Measurements from ENCODE around the gene LRRC59. TPM values are rescaled to one million over a fixed set of nuclear protein-coding genes. Genes with fewer than 3 reads are reported as not detected.

Gene LRRC59
- total RNA-seq, 2 donors from 2014 or later: 37.1 to 101 TPM

- ATAC-seq (replicated peaks): no peak
- Mint-ChIP-seq H3K27ac (no peak overlapping the region), H3K36me3 (ENCODE audit: low read depth) (peaks cover 90% of the 10 kb centered on the region), H3K9me3 (no peaks in the 10 kb centered on the region), H3K27me3 (no peaks in the 10 kb centered on the region), H3K4me3 (no peak overlapping the region), H3K4me1 (no peaks in the 10 kb centered on the region)
Measured at GRCh38 chr17:50381920-50382319, 15.4 kb downstream of the LRRC59 start.

- Mint-ChIP-seq H3K27ac (no peak overlapping the region), H3K9me3 (no peaks in the 10 kb centered on the region), H3K4me3 (no peak overlapping the region), H3K27me3 (no peaks in the 10 kb centered on the region), H3K36me3 (ENCODE audit: low read depth) (peaks cover 84% of the 10 kb centered on the region), H3K4me1 (no peaks in the 10 kb centered on the region)
- no peak for ATAC-seq (replicated peaks)
Measured at GRCh38 chr17:50381260-50381815, 16.0 kb downstream of the LRRC59 start.

- Mint-ChIP-seq H3K4me3 (no peak overlapping the region), H3K4me1 (no peaks in the 10 kb centered on the region), H3K27me3 (no peaks in the 10 kb centered on the region), H3K9me3 (no peaks in the 10 kb centered on the region), H3K36me3 (ENCODE audit: low read depth) (peaks cover 77% of the 10 kb centered on the region), H3K27ac (no peak overlapping the region)
- no peak for ATAC-seq (replicated peaks)
Measured at GRCh38 chr17:50380369-50381259, 16.7 kb downstream of the LRRC59 start.

GRCh38 chr17:50379351-50380132, 17.8 kb downstream of the LRRC59 start:
- peaks cover 66% of the 10 kb centered on the region for H3K36me3 Mint-ChIP-seq (ENCODE audit: low read depth)
- no peak for ATAC-seq (replicated peaks)
- no peak overlapping the region for H3K27ac Mint-ChIP-seq
- no peaks in the 10 kb centered on the region for H3K9me3 Mint-ChIP-seq
- no peak overlapping the region for H3K4me3 Mint-ChIP-seq
- no peaks in the 10 kb centered on the region for H3K4me1 Mint-ChIP-seq
- H3K27me3 Mint-ChIP-seq: no peaks in the 10 kb centered on the region

- H3K4me1 Mint-ChIP-seq: peaks cover 21% of the 10 kb centered on the region
- no peak for ATAC-seq (replicated peaks)
- no peak overlapping the region for H3K27ac Mint-ChIP-seq
- H3K36me3 Mint-ChIP-seq (ENCODE audit: low read depth): peaks cover 54% of the 10 kb centered on the region
- no peaks in the 10 kb centered on the region for H3K27me3 Mint-ChIP-seq
- H3K4me3 Mint-ChIP-seq: no peak overlapping the region
- H3K9me3 Mint-ChIP-seq: no peaks in the 10 kb centered on the region
Measured at GRCh38 chr17:50375858-50376538, 21.3 kb downstream of the LRRC59 start.

- ATAC-seq (replicated peaks): no peak
- H3K27ac Mint-ChIP-seq: peak overlapping the region; percentile 99
- peaks cover 51% of the 10 kb centered on the region for H3K36me3 Mint-ChIP-seq (ENCODE audit: low read depth)
- peak overlapping the region; percentile 99 for H3K4me3 Mint-ChIP-seq
- no peaks in the 10 kb centered on the region for H3K27me3 Mint-ChIP-seq
- H3K9me3 Mint-ChIP-seq: no peaks in the 10 kb centered on the region
- peaks cover 21% of the 10 kb centered on the region for H3K4me1 Mint-ChIP-seq
Measured at GRCh38 chr17:50373705-50374104, 23.6 kb downstream of the LRRC59 start.

GRCh38 chr17:50372758-50373556, 24.4 kb downstream of the LRRC59 start, which contains the start of the genes EME1 and MRPL27:
EME1 (plus strand) TSS chr17:50373229; CDS start chr17:50375209, 1,980 bp downstream.
MRPL27 (minus strand) TSS chr17:50373184; CDS start chr17:50373170, 14 bp downstream.
- peak within 1 kb of the TSS; percentile 99 for H3K27ac Mint-ChIP-seq
- no peaks in the 10 kb centered on the region for H3K9me3 Mint-ChIP-seq
- peaks cover 21% of the 10 kb centered on the region for H3K4me1 Mint-ChIP-seq
- peaks cover 51% of the 10 kb centered on the region for H3K36me3 Mint-ChIP-seq (ENCODE audit: low read depth)
- peak within 1 kb of the TSS; percentile 99 for H3K4me3 Mint-ChIP-seq
- peak; percentile 97 for ATAC-seq (replicated peaks)
- H3K27me3 Mint-ChIP-seq: no peaks in the 10 kb centered on the region

GRCh38 chr17:50372222-50372757, 25.0 kb downstream of the LRRC59 start:
- ATAC-seq (replicated peaks): no peak
- H3K4me3 Mint-ChIP-seq: peak overlapping the region; percentile 99
- no peaks in the 10 kb centered on the region for H3K9me3 Mint-ChIP-seq
- H3K36me3 Mint-ChIP-seq (ENCODE audit: low read depth): peaks cover 58% of the 10 kb centered on the region
- peak overlapping the region; percentile 99 for H3K27ac Mint-ChIP-seq
- H3K27me3 Mint-ChIP-seq: no peaks in the 10 kb centered on the region
- H3K4me1 Mint-ChIP-seq: peaks cover 21% of the 10 kb centered on the region

GRCh38 chr17:50371526-50371925, 25.8 kb downstream of the LRRC59 start:
- H3K9me3 Mint-ChIP-seq: no peaks in the 10 kb centered on the region
- ATAC-seq (replicated peaks): no peak
- no peaks in the 10 kb centered on the region for H3K27me3 Mint-ChIP-seq
- H3K4me1 Mint-ChIP-seq: peaks cover 21% of the 10 kb centered on the region
- H3K36me3 Mint-ChIP-seq (ENCODE audit: low read depth): peaks cover 65% of the 10 kb centered on the region
- peak overlapping the region; percentile 99 for H3K27ac Mint-ChIP-seq
- peak overlapping the region; percentile 99 for H3K4me3 Mint-ChIP-seq

GRCh38 chr17:50370052-50370451, 27.3 kb downstream of the LRRC59 start:
- Mint-ChIP-seq H3K27me3 (no peaks in the 10 kb centered on the region), H3K36me3 (ENCODE audit: low read depth) (peaks cover 80% of the 10 kb centered on the region), H3K27ac (no peak overlapping the region), H3K4me1 (peaks cover 21% of the 10 kb centered on the region), H3K9me3 (no peaks in the 10 kb centered on the region), H3K4me3 (peak overlapping the region; percentile 4)
- no peak for ATAC-seq (replicated peaks)

- Mint-ChIP-seq H3K4me1 (peaks cover 14% of the 10 kb centered on the region), H3K9me3 (no peaks in the 10 kb centered on the region), H3K27me3 (no peaks in the 10 kb centered on the region), H3K27ac (no peak overlapping the region), H3K36me3 (ENCODE audit: low read depth) (peaks cover 76% of the 10 kb centered on the region), H3K4me3 (no peak overlapping the region)
- ATAC-seq (replicated peaks): no peak
Measured at GRCh38 chr17:50367401-50367800, 29.9 kb downstream of the LRRC59 start.

GRCh38 chr17:50365649-50366393, 31.5 kb downstream of the LRRC59 start:
- Mint-ChIP-seq H3K9me3 (no peaks in the 10 kb centered on the region), H3K36me3 (ENCODE audit: low read depth) (peaks cover 61% of the 10 kb centered on the region), H3K4me1 (peaks cover 6% of the 10 kb centered on the region), H3K27ac (peak overlapping the region; percentile 33), H3K4me3 (no peak overlapping the region), H3K27me3 (no peaks in the 10 kb centered on the region)
- no peak for ATAC-seq (replicated peaks)

- no peak overlapping the region for H3K4me3 Mint-ChIP-seq
- H3K4me1 Mint-ChIP-seq: peaks cover 6% of the 10 kb centered on the region
- peaks cover 56% of the 10 kb centered on the region for H3K36me3 Mint-ChIP-seq (ENCODE audit: low read depth)
- no peaks in the 10 kb centered on the region for H3K27me3 Mint-ChIP-seq
- peak overlapping the region; percentile 33 for H3K27ac Mint-ChIP-seq
- ATAC-seq (replicated peaks): no peak
- H3K9me3 Mint-ChIP-seq: no peaks in the 10 kb centered on the region
Measured at GRCh38 chr17:50365165-50365564, 32.2 kb downstream of the LRRC59 start.

Measured in activated T-helper 17 cell treated with anti-CD3 and anti-CD28 coated beads, Interleukin-2, amount 50 U/mL, for 72 hours (primary cell).